ENCODE measurements around the gene NR1H3.
"Not testable (repeated sequence)": the region's sequence is repeated elsewhere in the genome, so short reads cannot be mapped to it uniquely, and the experiment has no call there.

The NR1H3 gene

DNA sequence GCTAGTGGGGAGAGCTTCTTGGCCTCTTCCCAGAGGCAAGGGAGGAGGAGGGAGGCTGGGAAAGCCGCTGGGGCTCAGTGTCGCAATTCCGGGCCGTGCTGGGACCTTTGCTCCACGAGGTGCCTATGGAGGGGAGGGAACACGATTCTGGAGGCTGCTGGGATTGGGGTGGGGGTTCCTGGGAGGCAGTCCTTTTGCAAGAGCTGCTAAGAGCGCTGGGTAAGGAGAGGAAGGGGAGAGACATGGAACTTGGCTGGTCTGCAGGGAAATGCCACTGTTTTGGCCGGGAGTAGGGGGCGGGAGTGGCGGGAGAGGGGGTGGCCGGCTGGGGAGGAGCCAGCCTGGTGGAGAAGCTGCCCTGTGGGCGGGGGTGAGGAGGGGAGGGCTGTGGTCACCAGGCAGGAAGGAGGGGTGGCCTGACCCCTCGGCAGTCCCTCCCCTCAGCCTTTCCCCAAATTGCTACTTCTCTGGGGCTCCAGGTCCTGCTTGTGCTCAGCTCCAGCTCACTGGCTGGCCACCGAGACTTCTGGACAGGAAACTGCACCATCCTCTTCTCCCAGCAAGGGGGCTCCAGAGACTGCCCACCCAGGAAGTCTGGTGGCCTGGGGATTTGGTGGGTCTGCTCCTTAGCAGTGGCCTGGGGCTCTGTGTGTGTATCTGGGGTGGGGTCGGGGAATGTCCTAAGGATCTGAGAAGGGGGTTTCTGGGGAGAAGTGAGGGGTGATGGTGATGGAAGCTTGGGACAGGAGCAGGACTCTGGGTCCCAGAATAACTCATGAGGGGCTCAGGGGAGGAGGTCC is at the start of gene NR1H3:
Gene NR1H3 (plus strand): TSS at position 480 of the 800 bp plus-strand sequence. CDS start 1,221 bp downstream, outside the sequence.
- no peak for FAIRE-seq

DNA sequence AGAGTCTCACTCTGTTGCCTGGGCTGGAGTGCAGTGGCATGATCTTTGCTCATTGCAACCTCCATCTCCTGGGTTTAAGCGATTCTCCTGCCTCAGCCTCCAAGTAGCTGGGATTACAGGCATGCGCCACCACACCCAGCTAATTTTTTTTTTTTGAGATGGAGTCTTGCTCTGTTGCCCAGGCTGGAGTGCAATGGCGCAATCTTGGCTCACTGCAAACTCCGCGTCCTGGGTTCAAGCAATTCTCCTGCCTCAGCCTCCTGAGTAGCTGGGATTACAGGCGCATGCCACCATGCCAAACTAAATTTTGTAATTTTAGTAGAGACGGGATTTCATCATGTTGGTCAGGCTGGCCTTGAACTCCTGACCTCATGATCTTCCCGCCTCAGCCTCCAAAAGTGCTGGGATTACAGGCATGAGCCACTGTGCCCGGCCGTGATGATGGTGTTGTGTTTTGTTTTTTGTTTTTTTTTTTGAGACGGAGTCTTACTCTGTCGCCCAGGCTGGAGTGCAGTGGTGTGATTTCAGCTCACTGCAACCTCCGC is 49.7 kb upstream of the NR1H3 start:
- not testable (repeated sequence) for FAIRE-seq

DNA sequence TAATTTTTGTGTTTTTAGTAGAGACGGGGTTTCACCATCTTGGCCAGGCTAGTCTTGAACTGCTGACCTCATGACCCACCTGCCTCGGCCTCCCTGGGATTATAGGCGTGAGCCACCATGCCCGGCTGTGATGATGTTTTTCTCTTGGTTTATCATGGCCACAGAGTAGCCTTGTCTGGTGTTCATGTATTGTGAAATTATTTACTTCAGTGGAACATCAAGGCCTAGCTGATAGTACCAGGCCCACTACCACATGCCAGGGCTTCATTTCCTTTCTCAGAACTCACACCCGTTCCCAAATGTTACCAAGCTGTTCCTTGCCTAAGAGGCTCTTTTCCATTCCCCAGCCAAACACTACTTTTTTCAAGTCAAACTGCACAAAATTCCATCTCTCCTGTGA is 49.2 kb upstream of the NR1H3 start:
- no peak for FAIRE-seq

DNA sequence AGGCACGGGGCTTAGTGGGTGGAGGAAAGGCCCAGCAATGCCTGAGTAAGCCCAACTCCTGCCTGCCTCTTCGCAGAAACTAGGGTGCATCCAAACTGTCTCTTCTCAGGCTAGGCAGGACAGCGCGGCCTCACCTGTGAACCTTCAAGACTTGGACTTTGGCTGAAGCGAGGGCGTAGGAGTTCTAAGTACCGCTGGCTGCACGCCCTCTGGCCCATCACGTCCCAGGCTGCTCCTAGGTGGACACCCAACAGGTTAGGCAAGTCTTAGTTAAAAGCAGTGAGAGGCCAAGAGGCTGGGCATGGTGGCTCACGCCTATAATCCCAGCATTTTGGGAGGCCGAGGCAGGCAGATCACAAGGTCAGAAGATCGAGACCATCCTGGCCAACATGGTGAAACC is 44.9 kb upstream of the NR1H3 start:
- FAIRE-seq = no peak

DNA sequence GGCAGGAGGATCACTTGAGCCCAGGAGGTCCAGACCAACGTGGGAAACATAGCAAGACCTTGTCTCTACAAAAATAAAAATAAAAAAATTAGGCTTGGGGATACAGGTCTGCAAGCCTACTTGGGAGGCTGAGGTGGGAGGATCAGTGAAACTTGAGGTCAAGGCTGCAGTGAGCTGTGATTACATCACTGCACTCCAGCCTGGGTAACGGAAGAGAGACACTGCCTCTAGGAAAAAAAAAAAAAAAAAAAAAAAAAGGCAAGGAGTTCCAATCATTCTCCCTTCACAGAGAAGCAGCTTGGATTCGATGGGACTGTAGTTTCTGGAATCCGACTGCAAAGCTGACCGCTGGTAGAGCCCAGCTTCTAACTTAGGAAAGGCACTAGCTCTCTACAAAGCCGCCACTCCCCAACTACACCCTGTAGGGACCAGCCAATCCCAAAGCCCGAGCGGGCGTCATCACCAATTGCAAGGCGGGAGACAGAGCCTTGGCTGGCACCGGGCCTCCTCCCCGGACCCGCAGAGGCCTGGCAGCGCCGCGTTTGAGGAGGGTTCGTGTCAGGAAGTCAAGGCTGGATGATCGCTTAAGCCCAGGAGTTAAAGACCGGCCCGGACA is 43.7 kb upstream of the NR1H3 start:
- FAIRE-seq = no peak

DNA sequence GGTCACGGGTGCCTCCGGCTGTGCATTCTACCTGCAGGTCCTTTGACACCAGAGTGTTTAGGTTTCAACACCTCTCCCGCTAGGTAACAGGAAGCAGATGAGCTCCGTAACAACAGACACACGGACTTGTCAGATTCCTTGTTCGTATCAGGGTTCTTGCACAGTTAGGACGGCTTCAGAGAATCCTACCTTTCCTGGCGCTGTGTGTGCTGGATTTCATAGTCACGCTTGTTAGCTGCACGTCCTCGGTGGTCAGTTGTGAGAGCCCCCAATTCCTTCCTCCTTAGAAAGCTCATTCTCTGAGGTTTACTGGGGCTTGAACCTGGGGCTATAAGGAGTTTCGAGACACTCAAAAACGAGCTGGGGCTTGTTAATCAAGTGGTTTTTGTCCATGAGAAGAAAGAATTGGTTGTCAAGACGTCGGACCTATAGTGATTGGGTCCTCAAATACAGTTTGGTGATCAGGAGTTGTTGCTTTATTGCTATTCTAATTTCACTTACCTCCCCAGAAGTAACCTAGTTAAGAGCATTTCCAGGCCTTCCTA is 42.4 kb upstream of the NR1H3 start:
- FAIRE-seq = no peak

DNA sequence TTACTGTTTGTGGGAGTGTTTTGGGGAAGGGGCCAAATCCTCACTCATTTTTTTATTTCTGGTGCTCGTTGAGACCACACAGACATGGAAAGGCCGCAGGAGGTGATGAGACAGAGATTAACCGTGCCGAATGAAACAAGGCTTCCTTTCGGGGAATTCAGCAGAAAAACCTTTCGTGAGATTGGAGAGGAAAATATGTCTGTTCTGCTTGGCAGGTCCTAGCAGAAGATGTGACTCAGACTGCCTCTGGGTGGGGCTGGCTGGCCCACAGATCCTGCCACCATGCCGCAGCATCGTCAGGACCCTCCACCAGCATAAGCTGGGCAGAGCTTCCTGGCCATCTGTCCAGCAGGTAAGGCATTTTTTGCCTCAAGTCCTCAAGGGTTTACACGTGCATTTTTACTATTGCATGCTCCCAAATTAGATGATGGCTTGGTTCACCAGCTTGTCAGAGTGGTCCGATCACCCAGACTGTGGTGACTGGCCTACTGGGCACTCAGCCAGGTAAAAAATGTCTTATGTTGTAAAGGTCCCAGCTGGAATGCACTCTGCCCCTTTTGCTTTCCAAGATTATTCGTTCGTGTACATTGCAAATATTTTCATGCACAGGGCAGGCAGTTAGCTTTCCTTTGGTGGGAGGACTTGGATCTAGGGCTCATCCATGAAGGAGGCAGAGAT is 41.5 kb upstream of the NR1H3 start:
- no peak for FAIRE-seq

DNA sequence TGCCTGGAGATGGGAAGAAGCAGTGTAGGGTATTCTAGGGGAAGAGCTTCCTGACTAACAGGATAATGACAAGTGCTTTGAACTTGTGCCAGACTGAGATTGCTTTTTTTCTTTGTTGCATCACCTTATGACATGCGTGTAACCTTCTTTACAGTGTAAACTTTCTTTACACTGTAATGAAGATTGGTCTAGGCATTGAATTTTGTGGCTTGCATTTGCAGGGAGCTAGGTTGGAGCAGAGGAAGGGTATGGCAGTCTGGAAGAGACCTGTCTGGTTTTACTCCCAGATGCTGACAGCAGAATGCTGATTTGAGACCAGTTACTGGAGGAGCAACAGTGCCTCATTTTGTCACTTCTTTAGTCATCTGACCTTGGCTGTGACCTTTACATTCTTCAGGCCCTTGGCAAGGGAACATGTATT is 37.4 kb upstream of the NR1H3 start:
- no peak for FAIRE-seq

DNA sequence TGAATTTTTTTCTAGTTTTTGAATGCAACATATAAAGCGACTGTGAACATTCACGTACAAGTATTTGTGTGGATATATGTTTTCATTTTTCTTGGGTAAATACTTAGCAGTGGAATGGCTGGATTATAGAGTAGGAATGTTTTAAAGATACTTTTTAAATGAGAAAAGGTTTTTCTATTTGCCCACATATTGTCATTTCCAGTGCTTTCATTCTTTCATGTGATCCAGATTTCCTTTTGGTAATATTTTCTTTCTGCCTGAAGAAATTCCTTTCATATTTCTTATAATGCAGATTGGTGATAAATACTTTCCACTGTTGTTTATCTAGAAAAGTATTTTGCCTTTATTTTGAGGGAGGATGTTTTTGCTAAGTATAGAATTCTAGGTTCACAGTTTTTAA is 35.1 kb upstream of the NR1H3 start:
- no peak for FAIRE-seq

DNA sequence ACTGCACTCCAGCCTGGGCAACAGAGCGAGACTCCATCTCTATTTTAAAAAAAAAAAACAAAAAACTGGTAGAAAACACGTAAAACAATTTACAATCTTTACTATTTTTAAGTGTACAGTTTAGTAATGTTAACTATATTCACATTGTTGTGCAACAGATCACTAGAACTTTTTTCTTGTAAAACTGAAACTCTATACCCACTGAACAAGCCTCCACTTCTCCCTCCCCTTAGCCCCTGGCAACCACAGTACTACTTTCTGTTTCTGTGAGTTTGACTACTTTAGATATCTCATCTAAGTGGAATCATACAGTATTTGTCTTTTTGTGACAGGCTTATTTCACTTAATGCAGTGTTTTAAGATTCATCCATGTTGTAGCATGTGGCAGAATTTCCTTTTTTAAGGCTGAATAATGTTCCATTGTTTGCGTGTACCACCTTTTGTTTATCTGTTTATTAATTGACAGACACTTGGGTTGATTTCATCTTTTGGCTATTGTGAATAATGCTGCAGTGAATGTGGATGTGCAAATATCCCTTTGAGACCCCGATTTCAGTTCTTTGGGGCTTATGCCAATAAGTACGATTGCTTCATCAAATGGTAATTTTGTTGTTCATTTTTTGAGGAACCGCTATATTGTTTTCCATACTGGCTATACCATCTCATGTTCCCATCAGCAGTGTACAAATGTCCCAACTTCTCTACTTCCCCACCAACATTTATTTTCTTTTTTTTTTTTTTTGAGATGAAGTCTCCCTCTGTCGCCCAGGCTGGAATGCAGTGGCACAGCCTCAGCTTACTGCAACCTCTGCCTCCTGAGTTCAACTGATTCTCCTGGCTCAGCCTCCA is 32.0 kb upstream of the NR1H3 start:
- FAIRE-seq = no peak

DNA sequence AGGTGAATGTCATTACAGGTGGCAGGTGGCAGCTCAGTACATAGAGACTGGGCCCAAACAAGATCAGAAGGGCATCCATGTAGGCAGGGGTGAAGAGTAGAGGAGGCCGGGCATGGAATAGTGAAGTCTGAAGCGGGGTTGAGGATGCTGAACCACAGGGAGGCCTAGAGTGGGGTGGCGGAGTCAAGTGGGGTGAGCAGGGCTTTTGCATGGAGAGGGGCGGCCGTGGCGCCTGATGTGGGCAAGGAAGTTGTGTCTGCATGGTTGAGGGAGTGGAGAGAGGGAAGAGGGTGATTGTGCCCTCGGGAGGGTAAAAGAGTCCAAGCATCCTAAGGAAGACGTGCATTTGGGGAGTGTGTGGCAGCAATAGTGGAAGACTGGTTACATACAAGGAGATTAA is 28.6 kb upstream of the NR1H3 start:
- FAIRE-seq = no peak

DNA sequence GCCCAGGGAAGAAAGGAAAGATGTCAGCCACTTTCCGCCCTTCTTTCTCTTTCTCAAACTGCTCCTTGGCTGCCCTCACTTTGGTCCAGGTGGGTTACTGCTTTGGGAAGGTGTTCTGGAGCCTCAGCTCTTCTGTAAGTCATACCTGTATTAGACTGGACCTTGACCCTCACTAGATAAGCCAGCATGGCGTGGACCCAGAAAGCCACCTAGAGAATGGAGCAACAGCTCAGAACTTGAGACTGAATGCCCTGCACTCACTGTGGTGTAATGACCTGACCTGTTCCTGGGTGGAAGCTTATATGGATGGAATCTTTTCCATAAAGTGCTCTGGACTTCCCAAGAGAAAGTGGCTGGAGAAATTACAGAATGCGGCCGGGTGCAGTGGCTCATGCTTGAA is 24.7 kb upstream of the NR1H3 start:
- FAIRE-seq = no peak

DNA sequence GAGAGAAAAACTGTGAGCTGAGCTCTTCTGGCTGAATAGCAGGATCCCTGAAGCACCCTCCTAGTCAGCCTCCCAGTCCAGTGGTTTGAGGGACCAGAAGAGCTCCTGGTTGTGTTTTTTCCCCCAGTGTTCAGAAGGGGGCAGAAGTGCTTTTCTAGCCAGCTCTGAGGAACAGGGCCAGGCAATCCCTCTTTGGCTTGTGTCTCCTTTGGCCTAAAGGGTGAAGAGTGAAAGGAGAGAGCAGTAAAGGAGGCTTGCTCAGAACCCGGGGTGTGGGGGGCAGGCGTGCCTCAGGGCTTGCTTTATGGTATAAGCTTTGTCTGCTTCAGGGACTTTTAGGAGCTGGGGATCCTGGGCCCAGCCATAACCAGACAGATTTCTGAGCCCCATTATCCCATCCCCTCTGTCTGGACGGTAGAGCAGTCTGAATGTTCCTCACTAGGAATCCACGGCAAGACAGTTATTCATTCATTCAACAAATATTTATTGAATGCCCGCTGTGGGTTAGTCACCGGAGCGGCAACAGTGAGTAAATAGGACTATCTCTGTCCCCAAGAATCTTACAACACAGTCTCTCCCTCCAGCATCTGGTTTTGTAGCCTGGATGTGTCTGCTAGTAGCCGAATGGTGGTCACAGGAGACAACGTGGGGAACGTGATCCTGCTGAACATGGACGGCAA is 23.7 kb upstream of the NR1H3 start:
- no peak for FAIRE-seq

DNA sequence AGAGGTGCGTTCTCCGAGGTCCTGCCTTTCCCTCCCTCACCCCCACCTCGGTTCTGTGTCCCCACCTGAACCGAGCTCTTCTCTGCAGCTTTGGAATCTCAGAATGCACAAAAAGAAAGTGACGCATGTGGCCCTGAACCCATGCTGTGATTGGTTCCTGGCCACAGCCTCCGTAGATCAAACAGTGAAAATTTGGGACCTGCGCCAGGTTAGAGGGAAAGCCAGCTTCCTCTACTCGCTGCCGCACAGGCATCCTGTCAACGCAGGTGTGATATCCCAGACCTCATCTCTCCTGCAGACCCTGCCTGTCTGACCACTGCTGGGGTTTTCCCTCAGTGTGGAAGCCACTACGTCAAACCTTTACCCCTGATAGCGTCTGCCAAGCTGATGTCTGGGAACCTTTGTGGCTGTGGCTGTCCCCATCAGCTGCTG is 23.1 kb upstream of the NR1H3 start:
- no peak for FAIRE-seq

DNA sequence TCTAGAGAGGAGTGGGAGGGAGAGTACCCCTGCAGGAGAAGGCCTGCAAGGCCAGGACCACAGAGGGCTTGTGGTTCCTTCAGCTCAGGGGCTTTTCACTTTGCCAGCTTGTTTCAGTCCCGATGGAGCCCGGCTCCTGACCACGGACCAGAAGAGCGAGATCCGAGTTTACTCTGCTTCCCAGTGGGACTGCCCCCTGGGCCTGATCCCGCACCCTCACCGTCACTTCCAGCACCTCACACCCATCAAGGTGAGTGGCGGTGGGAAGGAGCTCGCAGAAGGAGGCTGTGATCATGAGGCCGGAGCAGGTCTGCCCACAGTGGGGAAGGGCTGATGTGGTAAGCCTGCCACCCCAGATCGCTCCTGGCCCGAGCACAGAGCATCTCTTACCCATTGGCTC is 22.6 kb upstream of the NR1H3 start:
- no peak for FAIRE-seq

DNA sequence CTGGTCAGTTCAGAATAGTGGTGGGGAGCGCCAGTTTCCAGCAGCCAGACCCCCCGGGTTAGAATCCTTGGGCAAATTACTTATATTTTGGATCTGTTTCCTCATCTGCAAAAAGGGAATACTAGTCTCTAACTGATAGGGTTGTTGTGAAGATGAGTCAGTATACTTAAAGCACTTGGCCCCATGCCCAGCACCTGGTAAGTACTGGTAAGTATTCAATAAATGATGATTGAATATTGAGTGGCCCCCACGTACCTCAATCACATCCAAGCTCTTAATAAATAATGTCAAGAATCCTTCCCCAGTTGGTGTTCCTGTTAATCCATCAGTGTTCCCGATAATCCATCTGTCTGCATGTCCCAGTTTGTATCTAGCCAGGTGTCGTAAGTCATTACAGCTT is 21.3 kb upstream of the NR1H3 start:
- no peak for FAIRE-seq

DNA sequence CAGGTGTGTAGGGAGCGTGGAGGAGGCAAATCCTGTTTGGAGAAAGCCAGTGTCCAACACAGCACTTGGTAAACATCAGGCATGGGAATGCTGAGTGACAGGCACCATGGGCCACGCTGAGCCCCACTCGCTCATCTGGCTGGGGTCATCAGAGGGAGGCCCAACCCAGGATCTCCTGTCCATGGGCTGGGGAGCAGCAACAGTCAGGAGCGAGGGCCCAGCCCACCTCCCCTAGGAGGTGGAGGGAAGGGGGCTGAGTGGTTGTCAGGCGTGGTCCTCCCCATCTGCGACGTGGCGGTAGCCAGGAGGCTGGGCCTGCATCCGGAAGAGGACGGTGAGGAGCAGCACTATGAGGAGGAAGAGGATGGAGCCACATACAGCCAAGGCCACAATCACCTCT is 17.9 kb upstream of the NR1H3 start:
- no peak for FAIRE-seq

DNA sequence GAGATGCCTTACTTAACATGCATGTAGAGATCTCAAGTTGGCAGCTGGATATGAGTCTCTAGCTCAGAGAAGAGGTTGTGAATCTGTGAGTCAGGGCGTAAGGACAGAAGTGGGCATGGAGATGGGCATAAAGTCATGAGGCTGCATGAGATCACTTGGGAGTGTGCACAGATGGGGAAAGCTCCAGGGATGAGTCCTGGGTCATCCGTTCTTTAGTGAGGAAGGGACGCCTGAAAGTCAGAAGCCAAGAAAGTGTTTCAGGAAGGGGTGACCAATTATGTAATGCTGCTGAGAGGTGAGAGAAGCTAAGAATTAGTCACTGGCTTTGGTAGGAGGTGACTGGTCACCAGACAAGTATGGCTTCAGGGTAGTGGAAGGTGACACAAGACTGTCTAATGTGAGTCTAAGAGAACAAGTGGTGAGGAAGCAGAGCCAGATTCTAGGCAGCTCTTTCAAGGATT is 15.9 kb upstream of the NR1H3 start:
- FAIRE-seq = no peak

DNA sequence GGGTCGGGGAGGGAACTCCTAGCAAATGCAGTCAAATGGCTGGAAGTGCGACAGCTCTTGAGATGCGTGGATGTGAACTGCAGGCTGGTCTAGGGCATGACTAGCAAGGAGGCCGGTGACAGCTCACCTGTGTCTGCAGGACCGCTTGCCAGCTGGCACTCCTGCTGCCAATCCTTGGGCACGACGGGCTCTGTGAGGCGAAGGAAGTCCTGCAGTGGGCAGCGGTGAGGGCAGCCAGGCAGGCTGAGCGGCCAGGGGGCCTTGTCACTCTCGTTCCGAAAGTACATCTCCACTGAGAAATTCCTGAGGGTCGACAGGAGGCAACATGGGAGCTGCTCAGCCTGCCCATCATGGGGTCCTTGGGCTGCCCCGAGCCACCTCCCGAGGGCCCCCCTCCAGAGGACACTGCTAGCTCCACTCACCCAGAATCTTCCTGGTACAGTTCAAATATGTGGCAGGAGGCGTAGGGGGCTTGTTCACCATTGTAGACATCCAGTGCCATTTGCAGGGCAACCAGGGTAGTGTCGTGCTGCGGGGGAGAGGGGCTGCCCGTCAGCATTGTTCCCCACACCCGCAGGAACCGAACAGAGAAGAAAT is 15.1 kb upstream of the NR1H3 start:
- FAIRE-seq = no peak

DNA sequence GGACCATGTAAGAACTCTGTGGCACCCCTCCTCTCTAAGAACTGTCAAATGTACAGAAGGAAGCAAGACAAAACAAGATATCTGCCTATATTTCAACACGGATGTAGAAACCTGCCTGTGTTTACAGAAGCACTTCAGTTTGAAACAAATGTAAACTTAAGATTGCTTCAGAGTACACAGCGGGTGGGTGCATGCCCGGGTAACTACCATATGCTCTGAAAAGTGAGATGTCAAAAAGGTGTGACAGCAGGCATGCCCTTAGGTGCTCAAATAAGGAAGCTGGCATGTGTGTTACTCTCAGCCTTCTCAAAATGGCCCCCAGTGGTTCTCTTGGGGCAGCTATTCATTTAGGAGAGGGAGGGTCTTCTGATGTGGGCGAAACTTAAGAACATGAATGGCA is 14.3 kb upstream of the NR1H3 start:
- FAIRE-seq = no peak

Measured in islet of Langerhans (tissue), 1 donor.